Retinal pigment epithelial cell (primary cell): ENCODE measurements around the gene TBCD.

Source experiments
- DNase-seq: peaks from one replicate; pipeline ENCODE4 v3.0.0-alpha.2; 2010; ENCODE audit warnings: low read depth
- H3K4me3 ChIP-seq: 2 replicates; pipeline ENCODE4 v1.5.1; 2011; ENCODE audit warnings: mild to moderate bottlenecking, low read length, control low read depth, moderate library complexity
- TF ChIP-seq, protein P1 (sequence below): conservative IDR thresholded peaks from 2 replicates; pipeline ENCODE4 v1.5.1; 2011; ENCODE audit warnings: low read depth, low read length, control low read depth, inconsistent platforms

The TBCD gene

DNA sequence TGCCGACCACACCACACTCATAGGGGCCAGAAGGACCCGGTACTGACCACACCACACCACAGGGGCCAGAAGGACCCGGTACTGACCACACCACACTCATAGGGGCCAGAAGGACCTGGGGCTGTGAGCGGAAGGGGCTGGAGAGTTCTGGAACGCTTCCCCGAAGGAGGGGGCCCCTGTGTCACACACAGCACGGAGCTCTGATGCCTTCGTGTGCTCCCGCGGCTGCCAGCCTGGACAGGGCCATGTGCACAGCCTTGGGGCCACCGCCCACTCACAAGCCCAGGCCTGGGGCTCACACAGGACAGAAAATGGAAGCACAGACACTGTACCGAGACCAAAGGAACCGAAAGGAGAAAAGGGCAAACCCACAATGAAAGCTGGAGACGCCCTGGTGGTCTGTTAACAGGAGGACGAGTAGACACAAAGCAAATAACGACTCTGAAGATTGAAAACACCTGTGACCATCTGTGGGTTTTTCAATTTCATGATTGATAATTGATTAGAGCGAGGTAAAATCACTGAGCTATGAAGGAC is 221.0 kb downstream of the TBCD start:
- TF ChIP-seq, protein P1, sequence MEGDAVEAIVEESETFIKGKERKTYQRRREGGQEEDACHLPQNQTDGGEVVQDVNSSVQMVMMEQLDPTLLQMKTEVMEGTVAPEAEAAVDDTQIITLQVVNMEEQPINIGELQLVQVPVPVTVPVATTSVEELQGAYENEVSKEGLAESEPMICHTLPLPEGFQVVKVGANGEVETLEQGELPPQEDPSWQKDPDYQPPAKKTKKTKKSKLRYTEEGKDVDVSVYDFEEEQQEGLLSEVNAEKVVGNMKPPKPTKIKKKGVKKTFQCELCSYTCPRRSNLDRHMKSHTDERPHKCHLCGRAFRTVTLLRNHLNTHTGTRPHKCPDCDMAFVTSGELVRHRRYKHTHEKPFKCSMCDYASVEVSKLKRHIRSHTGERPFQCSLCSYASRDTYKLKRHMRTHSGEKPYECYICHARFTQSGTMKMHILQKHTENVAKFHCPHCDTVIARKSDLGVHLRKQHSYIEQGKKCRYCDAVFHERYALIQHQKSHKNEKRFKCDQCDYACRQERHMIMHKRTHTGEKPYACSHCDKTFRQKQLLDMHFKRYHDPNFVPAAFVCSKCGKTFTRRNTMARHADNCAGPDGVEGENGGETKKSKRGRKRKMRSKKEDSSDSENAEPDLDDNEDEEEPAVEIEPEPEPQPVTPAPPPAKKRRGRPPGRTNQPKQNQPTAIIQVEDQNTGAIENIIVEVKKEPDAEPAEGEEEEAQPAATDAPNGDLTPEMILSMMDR: no peak
- no peak overlapping the region for H3K4me3 ChIP-seq
- DNase-seq: no peak

DNA sequence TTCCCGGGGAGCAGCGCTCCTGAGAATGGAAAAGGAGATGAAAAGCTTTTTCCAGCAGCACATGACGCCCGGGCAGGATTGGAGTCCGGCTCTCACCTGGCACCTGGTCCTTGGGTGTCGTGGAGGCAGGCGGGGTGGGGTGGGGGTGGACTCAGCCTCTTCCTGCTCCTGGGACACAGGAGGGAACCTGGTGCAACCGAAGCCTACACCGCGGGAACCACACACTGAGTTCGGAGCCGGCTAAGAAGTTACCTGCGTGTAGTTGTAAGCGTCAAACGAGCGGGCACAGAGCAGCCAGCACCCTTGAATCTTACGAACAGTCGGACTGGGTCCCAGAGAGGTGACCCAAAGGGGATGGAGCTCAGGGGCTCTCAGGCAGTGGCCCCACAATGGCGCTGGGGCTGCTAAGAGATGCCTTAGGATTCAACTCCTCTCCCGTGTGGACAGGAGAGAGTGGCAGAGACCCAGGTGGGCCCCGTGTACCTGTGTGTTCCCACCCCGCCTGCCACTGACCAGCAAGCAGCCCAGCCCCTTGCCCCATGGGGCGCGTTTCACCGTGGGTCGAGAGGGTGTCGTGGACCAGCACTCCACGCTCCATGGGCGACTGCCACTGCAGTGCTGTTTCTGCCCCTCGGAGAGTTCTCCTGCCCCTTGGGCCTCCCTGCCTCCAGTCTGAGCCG is 221.7 kb downstream of the TBCD start:
- DNase-seq: no peak
- H3K4me3 ChIP-seq: no peak overlapping the region
- TF ChIP-seq, protein P1: no peak

DNA sequence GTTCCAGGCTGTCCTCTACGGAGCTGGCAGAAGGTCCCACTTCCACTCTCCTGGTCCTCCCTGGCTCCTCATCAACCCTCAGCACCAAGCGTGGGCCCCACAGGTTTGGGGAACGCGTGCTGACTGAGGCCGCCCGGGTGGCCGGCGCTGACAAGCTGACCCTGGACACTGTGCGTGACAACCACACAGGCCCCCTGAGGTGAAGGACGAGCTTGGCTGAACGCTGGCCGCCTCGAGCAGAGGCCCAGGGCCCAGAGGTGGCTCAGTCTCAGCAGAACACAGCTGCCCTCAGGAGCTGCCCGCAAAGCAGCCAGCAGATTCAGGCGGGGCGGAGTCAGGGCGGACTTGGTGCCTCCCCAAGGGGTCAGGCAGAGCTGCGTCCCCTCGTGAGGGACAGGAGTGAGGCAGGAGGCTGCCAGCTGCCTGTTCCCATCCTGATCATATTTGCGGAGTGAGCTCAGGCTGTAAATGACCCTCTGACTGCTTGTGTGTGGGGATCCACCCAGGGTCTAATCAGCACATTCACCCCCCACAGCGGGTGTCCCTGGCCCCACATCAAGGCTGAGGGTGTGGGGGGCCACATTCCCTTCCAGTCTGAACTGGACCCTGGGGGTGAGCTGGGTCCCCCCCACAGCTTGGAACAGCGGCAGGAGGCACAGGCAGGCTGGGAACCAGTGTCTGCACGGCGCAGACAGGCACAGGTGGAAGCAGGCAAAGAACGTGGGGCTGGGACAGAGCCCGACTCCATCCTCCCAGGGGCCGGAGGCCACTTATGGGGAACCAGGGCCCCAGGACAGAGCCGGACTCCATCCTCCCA is 222.5 kb downstream of the TBCD start:
- DNase-seq: no peak
- TF ChIP-seq, protein P1: no peak
- H3K4me3 ChIP-seq: no peak overlapping the region

GRCh38 chr17:82976982-82977488 is 225.2 kb downstream of the TBCD start:
- TF ChIP-seq, protein P1: no peak
- no peak overlapping the region for H3K4me3 ChIP-seq
- DNase-seq: no peak

GRCh38 chr17:82977606-82978005 is 225.7 kb downstream of the TBCD start:
- DNase-seq: no peak
- no peak overlapping the region for H3K4me3 ChIP-seq
- TF ChIP-seq, protein P1: no peak

DNA sequence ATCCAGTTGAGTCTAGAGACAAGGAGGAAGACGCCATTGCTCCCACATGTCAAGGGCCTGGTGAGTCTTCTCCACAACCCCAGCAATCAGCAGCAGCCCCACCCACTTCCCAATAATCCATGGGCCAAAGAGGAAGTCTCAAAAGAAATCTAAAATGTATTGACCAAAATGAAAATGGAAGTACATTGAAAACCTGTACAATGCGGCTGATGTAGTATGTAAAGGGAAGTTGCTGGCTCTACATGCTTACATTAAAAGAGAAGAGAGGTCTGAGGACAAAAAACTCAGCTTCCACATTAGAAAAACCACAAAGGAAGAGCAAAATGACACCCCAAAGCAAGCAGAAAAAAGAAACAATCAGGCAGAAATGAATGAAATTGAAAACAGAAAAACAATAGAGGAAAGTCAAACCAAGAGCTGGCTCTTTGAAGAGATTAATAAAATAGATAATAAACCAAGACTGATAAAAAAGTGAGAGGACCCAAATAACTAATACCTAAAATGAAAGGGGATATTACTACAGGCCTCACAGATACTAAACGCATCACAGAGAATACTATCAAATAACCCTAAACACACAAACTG is 227.0 kb downstream of the TBCD start:
- H3K4me3 ChIP-seq: no peak overlapping the region
- TF ChIP-seq, protein P1: no peak
- DNase-seq: no peak
